LoVo (cell line): ENCODE results near the gene ELL.

ENCODE experiments used
- DNase-seq: peaks from one replicate; pipeline ENCODE4 v3.0.0-alpha.2; 2016; ENCODE audit warnings: low spot score

ELL gene

DNA sequence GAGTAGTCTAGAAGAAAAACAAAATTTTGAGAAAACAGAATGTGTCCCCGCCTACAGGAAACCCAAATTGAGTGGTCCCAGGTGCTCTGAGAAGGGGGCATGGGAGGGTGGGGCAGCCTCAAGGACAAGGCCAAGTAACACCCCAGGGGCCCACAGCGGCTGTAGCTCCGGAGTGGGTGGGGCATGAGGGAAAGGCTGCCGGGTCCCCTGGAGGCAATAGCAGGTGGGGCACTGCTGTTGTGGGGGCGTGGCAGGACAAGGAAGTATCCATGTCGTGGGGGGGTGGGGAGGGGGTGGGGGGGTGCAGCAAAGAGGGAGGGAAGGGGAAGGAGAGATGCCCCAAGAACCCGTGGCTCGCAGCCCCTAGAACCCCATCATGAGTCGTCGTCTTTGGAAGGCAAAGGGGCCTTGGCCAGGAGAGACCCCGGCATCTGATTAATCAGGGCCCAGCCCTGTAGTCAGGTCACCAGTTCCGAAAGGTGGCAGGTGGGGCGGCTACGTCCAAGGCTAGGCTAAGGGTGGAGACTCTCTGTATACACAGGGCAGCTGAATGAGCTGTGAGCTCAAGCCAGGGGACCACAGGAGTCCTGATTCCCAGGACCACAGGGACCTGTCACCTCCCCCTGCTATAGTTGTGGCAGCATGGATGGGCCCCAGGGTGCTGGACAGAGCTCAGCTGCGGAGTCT, 76.5 kb downstream of the ELL start:
- DNase-seq = no peak

DNA sequence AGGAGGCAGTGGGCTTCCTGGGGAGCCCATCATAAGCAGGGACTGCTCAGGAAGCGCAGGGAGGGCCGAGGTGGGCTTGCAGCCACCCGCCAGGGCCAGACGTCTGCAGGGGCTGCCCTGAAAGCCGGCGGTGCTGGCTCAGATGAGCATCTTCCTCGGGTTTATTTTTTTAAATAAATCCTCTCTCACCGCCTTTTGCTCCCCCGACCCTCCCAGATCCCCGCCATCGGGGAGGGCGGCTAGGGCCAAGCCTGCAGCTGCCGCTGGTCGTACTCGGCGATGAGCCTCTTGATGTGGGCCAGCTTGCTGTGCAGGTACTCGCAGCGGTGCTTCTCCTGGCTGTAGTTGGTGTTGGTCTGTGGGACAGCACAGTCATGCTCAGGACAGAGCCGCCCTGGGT, 77.4 kb downstream of the ELL start:
- DNase-seq = no peak

DNA sequence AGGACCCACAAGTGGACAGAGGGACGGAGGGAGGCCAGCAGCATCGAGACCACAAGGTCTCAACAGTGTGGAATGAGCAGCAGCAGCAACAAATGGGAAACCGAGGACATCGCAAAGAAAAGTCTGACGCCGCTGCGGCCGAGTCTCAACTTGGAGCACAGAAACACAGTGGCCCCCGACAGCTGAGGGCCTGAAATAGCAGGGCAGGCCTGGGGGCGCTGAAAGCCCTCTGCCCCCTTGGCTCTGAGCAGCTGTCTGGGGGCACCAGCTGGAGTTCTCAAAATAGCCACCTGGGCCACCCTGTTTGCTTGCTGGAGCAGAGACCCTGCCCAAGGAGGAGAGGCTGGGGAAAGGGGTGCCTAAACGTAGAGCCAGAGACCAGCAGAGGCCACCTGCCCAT, 78.0 kb downstream of the ELL start:
- no peak for DNase-seq

DNA sequence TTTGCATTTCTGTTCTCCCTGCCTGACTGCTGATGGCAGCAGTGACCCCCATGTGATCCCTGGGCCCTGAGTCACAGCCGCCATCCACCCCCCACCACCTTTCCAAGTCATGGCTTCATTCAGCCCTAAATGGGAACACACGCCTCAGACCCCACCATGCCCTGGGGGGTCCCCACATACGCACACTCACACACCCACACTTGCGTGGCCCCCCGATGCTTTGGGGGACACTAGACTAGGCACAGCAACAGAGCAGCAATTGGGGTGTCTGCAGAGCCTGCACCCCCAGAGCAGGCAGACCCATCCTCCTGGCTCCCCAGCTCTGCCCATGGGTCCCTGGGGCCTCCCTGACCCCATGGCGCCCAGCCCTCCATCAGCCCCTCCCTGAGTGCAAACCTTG, 78.5 kb downstream of the ELL start:
- DNase-seq = no peak

DNA sequence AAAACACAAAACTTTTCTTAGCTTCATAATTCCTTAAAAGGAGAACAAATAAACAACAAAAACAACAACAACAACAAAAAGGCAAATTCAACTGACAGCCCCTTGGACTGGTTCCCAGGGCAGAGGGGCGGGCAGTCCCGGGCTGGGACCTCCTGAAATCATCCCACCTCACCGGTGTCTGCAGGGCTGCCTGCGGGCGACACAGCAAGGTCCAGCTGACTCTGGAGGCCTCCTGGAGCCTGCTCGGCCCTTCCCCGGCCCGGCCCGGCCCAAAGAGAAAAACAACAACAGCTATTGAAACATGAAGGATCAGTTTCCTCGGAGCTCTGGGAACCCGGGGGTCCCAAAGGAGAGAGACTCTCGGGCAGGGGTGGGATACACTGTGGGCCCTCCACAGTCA, 78.9 kb downstream of the ELL start:
- no peak for DNase-seq

DNA sequence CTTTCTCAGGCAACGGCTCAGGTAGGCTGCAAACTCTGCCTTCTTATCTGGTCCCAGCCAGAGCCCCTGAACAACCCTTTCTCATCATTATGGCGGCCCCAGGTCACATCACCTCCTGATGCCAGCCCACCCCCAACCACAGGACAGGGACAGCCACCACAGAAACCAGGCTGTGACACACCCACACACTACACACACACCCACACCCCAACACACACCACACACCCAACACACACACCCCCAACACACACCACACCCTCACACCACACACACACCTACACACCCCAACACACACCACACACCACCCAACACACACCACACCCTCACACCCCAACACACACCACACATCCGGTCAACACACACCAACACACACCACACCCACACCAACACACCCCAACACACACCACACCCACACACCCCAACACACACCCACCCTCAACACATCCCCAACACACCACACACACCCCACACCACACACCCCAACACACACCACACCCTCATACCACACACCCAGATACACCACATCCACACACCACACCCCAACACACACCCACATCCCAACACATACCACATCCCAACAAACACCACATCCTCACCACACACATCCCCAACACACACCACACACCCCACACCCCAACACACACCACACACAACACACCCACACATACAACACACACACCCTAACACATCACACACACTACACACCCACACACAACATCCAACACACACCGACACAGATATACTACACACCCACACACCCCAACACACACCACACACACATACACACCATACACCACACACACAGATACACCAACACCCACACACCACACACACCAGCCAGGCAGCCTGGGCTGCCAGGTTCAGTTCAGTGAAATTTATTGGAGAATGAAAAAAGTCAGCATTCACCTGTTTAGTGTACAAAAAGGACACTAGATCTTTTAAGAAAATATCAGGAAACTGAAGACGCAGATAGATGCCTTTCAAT, 79.8 kb downstream of the ELL start:
- no peak for DNase-seq

DNA sequence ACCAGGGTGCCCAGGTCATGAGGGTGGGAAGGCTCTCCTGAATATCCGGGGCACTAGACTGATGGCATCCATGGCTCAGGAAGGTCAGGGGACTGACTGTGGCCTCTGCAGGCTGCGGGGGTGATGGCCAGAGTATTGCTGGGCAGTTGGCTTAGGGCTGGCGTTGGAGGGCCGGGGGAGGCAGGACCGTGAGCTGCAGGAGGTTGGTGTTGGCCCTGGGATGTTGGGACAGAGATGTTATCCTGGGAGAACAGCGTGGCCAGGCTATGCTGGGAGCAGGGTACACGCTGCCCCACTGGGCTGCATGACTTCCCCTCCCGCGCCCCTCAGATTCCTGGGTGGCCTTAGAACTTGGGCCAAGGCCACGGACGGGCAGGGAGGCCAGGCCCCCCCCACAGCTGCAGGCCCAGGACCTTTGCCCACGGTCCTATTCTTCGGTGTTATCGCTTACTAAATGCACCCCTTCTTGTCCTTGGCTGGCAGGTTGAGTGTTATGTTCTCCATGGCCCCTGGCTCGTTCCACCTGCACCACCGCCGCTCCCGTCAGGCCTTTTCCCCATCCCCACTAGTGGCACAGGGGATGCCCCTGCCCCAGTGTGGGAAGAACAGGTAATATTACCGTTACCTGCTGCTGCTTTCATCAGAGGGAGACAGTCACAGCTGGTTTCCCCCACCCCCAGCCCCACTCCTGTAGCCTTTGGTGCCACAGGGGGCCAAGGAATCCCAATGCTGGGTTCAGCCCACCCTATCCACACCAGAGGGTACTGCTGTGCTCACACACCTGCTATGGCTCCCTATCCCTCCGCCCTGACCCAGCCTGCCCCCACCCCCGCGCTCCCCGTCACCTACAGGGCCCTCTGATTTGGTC, 80.7 kb downstream of the ELL start:
- DNase-seq = no peak

DNA sequence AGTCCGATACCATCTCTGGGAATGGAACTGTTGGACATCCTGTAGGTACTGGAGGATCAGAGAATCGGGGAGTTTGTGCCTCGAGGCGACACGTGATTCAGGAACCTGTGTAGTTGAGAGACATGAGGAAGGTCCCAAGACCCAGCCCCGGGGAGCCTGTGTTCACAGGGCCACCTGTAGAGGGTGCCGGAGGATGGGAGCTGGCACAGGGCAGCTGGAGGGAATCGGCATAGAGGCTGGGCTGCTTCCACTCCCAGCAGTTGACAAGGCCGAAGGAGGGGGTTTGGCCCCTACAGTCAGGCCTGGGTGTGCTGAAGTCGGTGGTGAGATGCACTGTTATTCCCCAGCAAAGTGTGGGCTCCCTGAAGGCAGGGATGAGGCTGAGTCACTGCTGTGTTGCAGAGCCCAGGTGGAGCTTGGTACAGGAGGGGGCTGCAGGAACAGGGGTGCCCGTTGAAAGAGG, 81.4 kb downstream of the ELL start:
- no peak for DNase-seq

DNA sequence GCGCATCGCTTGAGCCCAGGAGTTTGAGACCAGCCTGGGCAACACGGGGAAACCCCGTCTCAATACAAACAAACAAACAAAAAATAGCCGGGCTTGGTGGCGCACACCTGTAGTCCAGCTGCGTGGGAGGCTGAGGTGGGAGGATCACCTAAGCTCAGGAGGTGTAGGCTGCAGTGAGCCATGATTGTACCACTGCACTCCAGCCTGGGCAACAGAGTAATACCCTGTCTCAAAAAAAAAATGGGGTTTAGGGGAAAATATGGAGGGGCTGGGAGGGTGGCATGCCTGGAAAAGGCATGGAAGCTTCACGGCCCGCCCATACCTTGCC, 82.0 kb downstream of the ELL start:
- DNase-seq = no peak

DNA sequence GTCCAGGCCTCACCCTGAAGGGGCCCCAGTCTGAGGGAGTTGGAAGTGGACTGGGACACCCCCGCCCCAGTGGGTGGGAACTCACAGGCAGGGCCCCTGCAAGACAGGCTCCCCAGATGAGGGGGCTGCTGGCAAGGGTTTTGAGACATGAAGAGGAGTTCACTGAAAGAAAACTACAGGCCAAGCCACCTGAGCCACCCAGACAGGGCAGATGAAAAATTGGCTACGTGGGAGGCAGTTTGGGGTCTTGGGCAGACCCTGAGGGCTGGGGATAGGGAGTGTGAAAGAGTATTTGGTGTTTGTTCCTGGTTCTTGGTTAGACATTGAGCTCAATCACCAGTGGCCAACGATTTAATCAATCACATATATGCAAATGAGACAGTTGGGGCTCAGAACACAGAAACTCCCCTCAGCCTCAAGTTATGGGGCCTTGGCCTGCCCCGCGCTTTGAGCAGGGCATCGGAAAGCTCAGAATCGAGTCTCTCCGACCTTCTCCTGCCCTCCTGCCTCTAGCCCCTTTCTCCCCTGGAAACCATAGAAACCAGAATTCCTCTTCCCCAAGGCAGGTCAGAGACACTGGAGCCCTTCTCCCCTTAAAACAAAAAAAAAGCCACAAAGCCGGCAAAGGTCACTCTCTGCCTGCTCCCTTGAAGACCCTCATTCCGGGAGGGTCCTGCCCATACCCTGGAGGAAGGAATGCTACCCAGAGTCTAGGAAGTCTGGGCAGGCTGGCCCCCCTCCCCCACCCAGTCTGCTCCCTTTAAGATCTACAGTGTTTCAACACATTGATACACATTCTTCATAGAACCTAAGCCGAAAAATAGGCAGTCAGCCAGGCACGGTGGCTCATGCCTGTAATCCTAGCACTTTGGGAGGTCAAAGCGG, 82.6 kb downstream of the ELL start:
- no peak for DNase-seq

DNA sequence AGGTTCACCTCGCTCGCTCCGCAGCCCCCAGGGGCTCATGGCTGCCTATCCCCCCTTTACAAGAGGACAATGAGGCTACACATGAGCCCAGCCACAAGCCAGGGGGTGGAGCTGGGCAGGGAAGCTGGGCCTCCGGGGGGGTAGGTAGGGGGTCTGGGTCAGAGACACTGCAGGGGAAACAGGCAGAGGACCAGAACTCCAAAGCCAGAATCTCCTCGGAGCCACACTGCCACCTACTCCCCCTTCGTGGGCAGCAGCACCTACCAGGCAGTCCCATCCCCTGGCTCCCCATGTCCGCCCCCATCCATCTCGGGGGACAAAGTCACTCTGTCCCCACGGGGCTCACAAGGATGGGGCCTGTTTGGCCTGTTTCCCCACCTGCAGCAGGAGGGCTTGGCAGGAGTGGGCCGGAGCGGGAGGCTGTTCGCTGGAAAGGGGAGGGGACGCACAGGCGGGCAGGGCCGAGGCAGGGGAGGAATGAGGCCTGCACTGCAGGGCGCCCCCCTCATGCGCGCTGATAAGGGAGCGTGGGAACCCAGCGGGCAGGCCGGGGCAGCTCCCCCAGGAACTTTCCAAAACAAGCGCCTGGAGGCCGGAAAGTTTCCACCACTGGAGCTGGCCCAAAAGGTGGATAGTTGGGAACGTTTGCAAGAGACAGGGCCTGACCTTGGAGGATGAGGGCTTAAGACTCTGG, 83.4 kb downstream of the ELL start:
- DNase-seq = no peak

DNA sequence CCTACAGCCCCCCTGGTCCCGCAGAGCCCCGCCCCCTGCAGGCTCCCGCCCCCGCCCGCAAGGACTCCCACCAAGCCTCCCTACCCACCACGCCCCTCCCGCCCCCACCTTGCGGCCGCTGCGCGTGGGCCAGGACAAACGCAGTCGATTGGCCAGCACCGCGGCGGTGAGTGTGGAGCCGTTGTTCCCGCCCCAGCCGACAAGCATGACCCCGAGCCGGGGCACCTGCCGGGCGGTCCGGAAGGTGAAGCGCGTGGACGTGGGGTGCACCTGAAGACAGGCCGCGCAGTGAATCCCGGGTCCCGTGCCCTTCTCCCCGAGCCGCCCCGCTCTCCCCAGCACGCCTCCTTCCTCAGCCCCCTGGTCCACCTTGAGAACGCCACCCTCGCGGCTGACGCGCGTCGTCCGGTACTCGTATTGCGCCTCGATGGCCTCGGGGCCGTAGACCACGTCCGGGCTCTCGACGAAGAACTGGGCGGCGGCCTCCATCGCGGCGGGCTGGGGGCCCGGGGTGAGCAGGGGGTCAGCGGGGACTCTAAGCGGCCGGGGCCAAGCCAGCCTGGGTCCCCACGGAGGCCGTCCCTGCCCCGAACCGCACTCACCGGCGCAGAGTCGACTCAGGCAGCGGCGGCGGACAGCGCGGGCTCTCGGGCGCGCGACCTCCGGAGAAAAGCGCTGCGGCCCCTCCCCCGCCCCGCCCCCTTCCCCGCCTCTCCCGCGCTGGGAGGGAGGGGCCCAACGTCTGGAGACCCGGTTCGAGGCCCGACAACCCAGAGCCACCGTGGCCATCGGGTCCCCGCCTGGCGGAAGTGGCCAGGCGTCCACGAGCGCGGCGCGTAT, 84.2 kb downstream of the ELL start, which contains the start of gene ISYNA1:
Gene ISYNA1, minus strand, starts transcription at position 643 of the 840 bp plus-strand sequence. Its CDS starts 154 bp downstream, at position 489.
- DNase-seq = no peak

DNA sequence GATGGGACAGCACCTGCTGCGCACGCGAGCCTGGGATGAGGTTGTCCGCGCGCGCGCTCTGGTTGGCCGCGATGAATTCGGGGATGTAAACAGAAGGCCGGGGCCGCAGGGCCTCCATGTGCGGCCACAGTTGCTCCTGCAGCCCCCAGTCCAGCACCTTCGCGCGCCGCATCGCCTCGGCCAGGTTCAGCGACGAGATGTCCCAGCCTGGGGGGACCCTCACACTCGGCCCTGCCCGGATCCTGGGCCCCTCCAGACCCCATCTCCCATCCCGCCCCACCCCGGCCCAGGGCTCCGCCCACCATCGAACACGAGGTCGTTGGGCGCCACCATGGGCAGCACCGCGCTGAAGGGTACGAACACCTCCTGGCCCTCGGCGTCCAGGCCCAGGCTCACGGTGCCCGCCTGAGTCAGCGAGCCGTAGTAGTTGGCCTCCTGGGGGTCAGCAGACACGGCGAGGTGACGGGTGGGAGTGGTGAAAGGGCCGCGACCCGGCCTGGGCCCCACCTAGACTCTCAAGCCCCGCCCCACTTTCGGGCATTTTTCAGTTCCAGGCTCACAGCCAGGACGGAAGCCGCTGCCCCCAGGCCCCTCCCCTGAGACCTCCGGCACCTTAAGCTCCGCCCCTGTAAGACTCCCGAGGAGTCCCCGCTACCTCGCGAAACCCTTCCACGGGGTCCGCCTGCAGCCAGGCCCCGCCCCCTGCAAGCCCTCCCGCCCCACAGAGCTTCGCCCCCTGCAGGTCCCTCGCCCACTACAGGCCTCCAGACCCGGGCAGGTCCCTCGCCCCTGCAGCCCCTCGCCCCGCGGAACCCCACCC, 85.0 kb downstream of the ELL start:
- peak; percentile 79 for DNase-seq

DNA sequence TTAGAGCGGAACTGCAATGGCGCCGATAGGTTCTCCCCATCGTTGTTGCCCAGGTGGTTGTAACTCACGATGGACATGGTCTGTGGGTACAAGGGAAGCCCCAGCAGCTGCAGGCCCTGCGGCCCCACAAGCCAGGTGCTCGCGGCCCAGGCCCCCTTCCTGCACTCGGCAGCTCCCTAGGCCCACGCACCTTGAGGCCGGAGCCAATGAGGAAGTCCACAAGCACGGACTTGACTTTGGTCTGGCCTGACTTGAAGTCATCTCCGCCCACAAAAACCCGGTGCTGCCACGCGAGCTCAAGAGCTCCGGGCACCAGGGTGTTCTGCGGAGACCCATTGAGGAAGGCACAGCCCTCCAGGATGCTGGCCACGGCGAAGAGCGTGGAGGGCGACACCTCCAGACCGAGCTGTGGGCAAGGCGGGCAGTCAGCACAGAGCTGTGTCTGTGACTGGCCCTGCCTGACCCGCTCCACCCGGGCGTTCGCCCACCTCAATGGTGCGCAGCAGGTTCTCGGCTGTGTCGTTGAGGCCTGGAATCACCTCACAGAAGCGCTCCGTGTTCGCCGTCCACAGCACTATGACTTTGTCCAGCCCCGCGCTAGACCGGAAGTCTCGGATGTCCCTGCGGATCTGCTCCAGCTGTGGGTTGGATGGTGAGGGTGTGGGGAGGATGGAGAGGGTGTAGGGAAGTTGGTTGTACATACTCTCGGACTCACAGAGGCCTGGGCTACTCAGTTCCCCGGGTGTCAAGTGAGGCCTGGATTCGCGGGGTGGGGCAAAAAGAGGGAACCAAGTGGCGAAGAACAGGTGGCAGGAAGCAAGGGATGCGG, 85.8 kb downstream of the ELL start:
- DNase-seq = no peak

DNA sequence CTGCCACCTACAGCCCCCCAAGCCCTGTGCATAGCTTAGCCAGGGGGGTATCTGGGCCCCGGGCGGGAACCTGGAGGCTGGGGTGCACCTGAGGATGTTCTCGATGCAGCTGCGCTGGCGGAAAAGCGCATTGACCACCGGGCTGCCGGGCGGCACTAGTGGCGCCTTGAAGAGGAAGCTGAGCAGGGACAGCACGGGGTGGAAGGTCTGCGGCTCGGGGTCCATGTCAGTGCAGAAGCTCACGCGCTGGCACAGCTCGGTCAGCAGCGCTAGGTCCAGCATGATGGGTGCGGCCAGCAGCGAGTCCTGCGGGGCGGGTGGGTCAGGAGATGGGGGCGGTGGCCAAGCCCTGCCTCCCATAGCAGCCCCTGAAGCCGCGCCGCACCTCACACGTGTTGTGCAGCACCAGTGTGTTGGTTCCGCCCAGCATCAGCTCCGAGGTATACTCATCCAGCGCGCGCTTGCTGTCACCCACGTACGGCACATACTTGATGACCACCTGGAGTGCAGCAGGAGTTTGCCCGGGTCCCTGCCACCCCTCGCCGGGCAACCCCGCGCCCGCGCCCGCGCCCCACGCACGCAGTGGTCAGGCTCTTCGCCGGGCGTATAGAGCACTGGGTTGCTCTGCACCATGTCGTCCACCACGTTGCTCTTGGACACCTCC, 86.6 kb downstream of the ELL start:
- no peak for DNase-seq

DNA sequence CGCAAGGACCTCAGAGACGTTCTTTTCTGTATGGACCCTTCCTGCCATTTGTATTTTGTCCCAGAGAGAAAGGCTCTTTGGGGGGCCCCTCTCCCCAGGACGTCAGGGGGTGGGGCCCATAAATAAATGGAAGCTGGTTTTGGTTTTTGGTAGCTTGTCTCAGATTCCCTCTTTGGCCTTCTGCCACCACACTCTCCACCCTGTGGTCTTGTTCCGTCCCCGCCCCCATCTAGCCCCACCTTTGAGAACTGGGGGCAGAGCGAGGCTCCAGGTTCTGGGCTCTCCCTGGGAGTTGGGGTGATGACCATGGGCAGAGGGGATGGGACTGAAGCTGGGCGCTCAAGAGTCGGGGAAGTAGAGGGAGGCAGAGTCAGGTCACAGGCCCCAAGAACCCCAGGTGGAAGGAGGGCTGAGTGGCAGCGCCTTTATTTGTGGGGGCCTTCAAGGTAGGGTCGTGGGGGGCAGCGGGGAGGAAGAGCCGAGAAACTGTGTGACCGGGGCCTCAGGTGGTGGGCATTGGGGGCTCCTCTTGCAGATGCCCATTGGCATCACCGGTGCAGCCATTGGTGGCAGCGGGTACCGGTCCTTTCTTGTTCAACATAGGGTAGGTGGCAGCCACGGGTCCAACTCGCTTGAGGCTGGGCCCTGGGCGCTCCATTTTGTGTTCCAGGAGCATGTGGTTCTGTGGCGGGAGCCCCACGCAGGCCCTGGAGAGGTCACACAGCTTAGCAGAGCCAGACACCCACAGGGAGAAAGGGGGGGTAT, 87.3 kb downstream of the ELL start:
- no peak for DNase-seq
